H9 (cell line): ENCODE results near the gene ASTN2. TPM values are rescaled to one million over a fixed set of nuclear protein-coding genes. Genes with fewer than 3 reads are reported as not detected.

Source experiments
- DNase-seq: peaks from one replicate; pipeline ENCODE4 v3.0.0-alpha.2; 2017
- H2AFZ ChIP-seq: one replicate; pipeline ENCODE4 v1.6.1; 2013; ENCODE audit warnings: mild to moderate bottlenecking, low read length, control low read depth, moderate library complexity
- H2AK5ac ChIP-seq: 2 replicates; pipeline ENCODE4 v1.6.1; 2013; ENCODE audit warnings: low read length, control low read depth, mixed read lengths; ENCODE audit not compliant: insufficient read length
- H2BK120ac ChIP-seq: one replicate; pipeline ENCODE4 v1.6.1; 2013; ENCODE audit warnings: low read depth, mild to moderate bottlenecking, low read length, control low read depth, inconsistent platforms; ENCODE audit not compliant: poor library complexity, severe bottlenecking
- H2BK12ac ChIP-seq: 2 replicates; pipeline ENCODE4 v1.6.1; 2013; ENCODE audit warnings: low read length, control low read depth, mixed read lengths, low read depth; ENCODE audit not compliant: insufficient read length
- H2BK15ac ChIP-seq: 2 replicates; pipeline ENCODE4 v1.6.1; 2013; ENCODE audit warnings: low read depth, low read length, control low read depth
- H2BK20ac ChIP-seq: one replicate; pipeline ENCODE4 v1.6.1; 2013; ENCODE audit warnings: low read depth, mild to moderate bottlenecking, low read length, control low read depth, inconsistent platforms; ENCODE audit not compliant: poor library complexity, severe bottlenecking
- H2BK5ac ChIP-seq: 2 replicates; pipeline ENCODE4 v1.6.1; 2013; ENCODE audit warnings: low read length, control low read depth, mixed read lengths; ENCODE audit not compliant: insufficient read length
- H3K14ac ChIP-seq: 2 replicates; pipeline ENCODE4 v1.6.1; 2013; ENCODE audit warnings: low read length, control low read depth; ENCODE audit not compliant: insufficient read depth
- H3K18ac ChIP-seq: 2 replicates; pipeline ENCODE4 v1.6.1; 2013; ENCODE audit warnings: low read depth, mild to moderate bottlenecking, mixed read lengths, low read length, control low read depth; ENCODE audit not compliant: insufficient read length
- H3K23ac ChIP-seq: 2 replicates; pipeline ENCODE4 v1.6.1; 2013; ENCODE audit warnings: low read length, control low read depth, mixed read lengths, low read depth; ENCODE audit not compliant: insufficient read length
- H3K23me2 ChIP-seq: 2 replicates; pipeline ENCODE4 v1.6.1; 2013; ENCODE audit warnings: low read depth, mild to moderate bottlenecking, mixed read lengths, low read length, control low read depth; ENCODE audit not compliant: insufficient read length, poor library complexity, severe bottlenecking
- H3K27ac ChIP-seq: 2 replicates; pipeline ENCODE4 v1.5.1; 2013; ENCODE audit warnings: low read length, control low read depth, mixed read lengths, low read depth; ENCODE audit not compliant: insufficient read length
- H3K27me3 ChIP-seq: 2 replicates; pipeline ENCODE4 v1.6.1; 2013; ENCODE audit warnings: low read length, control low read depth, inconsistent platforms; ENCODE audit not compliant: insufficient read depth
- H3K4ac ChIP-seq: 2 replicates; pipeline ENCODE4 v1.6.1; 2013; ENCODE audit warnings: low read depth, mild to moderate bottlenecking, control low read depth, inconsistent platforms, low read length, moderate library complexity
- H3K4me1 ChIP-seq: 2 replicates; pipeline ENCODE4 v1.6.1; 2013; ENCODE audit warnings: low read length, control low read depth, inconsistent platforms; ENCODE audit not compliant: insufficient read depth
- H3K4me2 ChIP-seq: 2 replicates; pipeline ENCODE4 v1.6.1; 2013; ENCODE audit warnings: low read length, control low read depth, mixed read lengths; ENCODE audit not compliant: insufficient read length, insufficient read depth
- H3K56ac ChIP-seq: 2 replicates; pipeline ENCODE4 v1.6.1; 2013; ENCODE audit warnings: low read depth, mild to moderate bottlenecking, mixed read lengths, low read length, control low read depth; ENCODE audit not compliant: insufficient read length
- H3K79me1 ChIP-seq: 2 replicates; pipeline ENCODE4 v1.6.1; 2013; ENCODE audit warnings: low read depth, mild to moderate bottlenecking, moderate library complexity, low read length, control low read depth, inconsistent platforms; ENCODE audit not compliant: insufficient read depth, poor library complexity, severe bottlenecking
- H3K79me2 ChIP-seq: 2 replicates; pipeline ENCODE4 v1.6.1; 2013; ENCODE audit warnings: low read length, control low read depth, inconsistent platforms; ENCODE audit not compliant: insufficient read depth
- H3K9ac ChIP-seq: 2 replicates; pipeline ENCODE4 v1.6.1; 2013; ENCODE audit warnings: low read length, control low read depth, mixed read lengths; ENCODE audit not compliant: insufficient read length; ENCODE audit errors: extremely low read depth
- H3K9me3 ChIP-seq: one replicate; pipeline ENCODE4 v1.6.1; 2013; ENCODE audit warnings: low read depth, low read length, inconsistent platforms; ENCODE audit not compliant: control insufficient read depth
- H3T11ph ChIP-seq: one replicate; pipeline ENCODE4 v1.6.1; 2013; ENCODE audit warnings: mild to moderate bottlenecking, low read length, control low read depth, inconsistent platforms
- H4K20me1 ChIP-seq: one replicate; pipeline ENCODE4 v1.6.1; 2013; ENCODE audit not compliant: control insufficient read depth, insufficient read length, insufficient read depth
- H4K5ac ChIP-seq: 2 replicates; pipeline ENCODE4 v1.6.1; 2013; ENCODE audit warnings: low read depth, mild to moderate bottlenecking, mixed read lengths, low read length, control low read depth; ENCODE audit not compliant: insufficient read length
- H4K8ac ChIP-seq: replicated peaks from 2 replicates; pipeline ENCODE4 v1.6.1; 2013; ENCODE audit warnings: low read length, control low read depth, mixed read lengths, low read depth; ENCODE audit not compliant: insufficient read length
- H4K91ac ChIP-seq: 2 replicates; pipeline ENCODE4 v1.6.1; 2013; ENCODE audit warnings: low read depth, mild to moderate bottlenecking, moderate library complexity, mixed read lengths, low read length, control low read depth; ENCODE audit not compliant: insufficient read length
- H3K27ac Mint-ChIP-seq, 3 experiments: 2 replicates in 2 of 3; 3 replicates in 1 of 3; pipeline ENCODE4 v1.8.0; 2020 to 2021; ENCODE audit warnings: mixed read lengths in 3 of 3, mild to moderate bottlenecking in 1 of 3, moderate library complexity in 1 of 3
- H3K27me3 Mint-ChIP-seq: 2 replicates; pipeline ENCODE4 v1.8.0; 2021; ENCODE audit warnings: low read depth, mild to moderate bottlenecking, moderate library complexity, mixed read lengths
- H3K36me3 Mint-ChIP-seq, 3 experiments: 2 replicates in 2 of 3; 3 replicates in 1 of 3; pipeline ENCODE4 v1.8.0; 2020 to 2021; ENCODE audit warnings: low read depth in 3 of 3, mixed read lengths in 3 of 3; ENCODE audit not compliant: insufficient read depth in 1 of 3
- H3K4me1 Mint-ChIP-seq, 2 experiments: 2 replicates each; pipeline ENCODE4 v1.8.0; 2020; ENCODE audit warnings: mixed read lengths in 2 of 2
- H3K4me3 Mint-ChIP-seq, 2 experiments: 2 replicates in 1 of 2; 3 replicates in 1 of 2; pipeline ENCODE4 v1.8.0; 2020 to 2021; ENCODE audit warnings: mild to moderate bottlenecking in 2 of 2, mixed read lengths in 2 of 2, moderate library complexity in 1 of 2
- H3K9me3 Mint-ChIP-seq, 2 experiments: 2 replicates in 1 of 2; 3 replicates in 1 of 2; pipeline ENCODE4 v1.8.0; 2020; ENCODE audit warnings: mild to moderate bottlenecking in 2 of 2, mixed read lengths in 2 of 2, moderate library complexity in 1 of 2
- CTCF ChIP-seq: fragments of 200-600 bp; sonication (generic); conservative IDR thresholded peaks from 3 replicates; pipeline ENCODE4 v1.8.0; 2021; ENCODE audit warnings: antibody characterized with exemption, mild to moderate bottlenecking
- WGBS: extraction: QIAGEN DNeasy Blood & Tissue Kit; methylation state at CpG from one replicate; pipeline ENCODE4 v1.1.7; 2013; ENCODE audit warnings: missing lambda C conversion rate, low lambda C conversion rate, mixed read lengths; ENCODE audit not compliant: insufficient read length; ENCODE audit errors: extremely low coverage; 5-methylcytosine and 5-hydroxymethylcytosine counted together
- total RNA-seq: library from RNA; stranded (reverse); gene quantifications from 2 replicates; pipeline ENCODE4 v1.2.1, GENCODE V29; 2021

The ASTN2 gene
- total RNA-seq, 1 experiment from 2014 or later, result 9.7 TPM

- no peaks in the 10 kb centered on the region for H3K23me2 ChIP-seq
- no CpG with 5 or more reads among the region's 4 CpGs for WGBS
These were observed 330.6 kb downstream of the ASTN2 start for GRCh38 chr9:117084221-117084620.

More at GRCh38 chr9:117084221-117084620, 330.6 kb downstream of the ASTN2 start:
- no peak overlapping the region for H3K56ac ChIP-seq
- H2BK12ac ChIP-seq, result no peak overlapping the region
- H2BK15ac ChIP-seq, result no peak overlapping the region
- H3K4ac ChIP-seq, result no peak overlapping the region
- H3T11ph ChIP-seq, result no peak overlapping the region
- no peak overlapping the region for H4K91ac ChIP-seq
- Mint-ChIP-seq H3K4me3 (no peak overlapping the region), H3K27me3 (peaks cover 4% of the 10 kb centered on the region; the same call in 1 of the 2 replicates), H3K9me3 (no peaks in the 10 kb centered on the region), H3K36me3 (no peaks in the 10 kb centered on the region; a peak in 1 of 7 replicates), H3K27ac (no peak overlapping the region), H3K4me1 (peaks cover 41 to 43% of the 10 kb centered on the region in 2 experiments)
- no peak for DNase-seq
- H3K23ac ChIP-seq, result no peak overlapping the region
- peaks cover 9% of the 10 kb centered on the region; the same call in 1 of the 2 replicates for H3K4me1 ChIP-seq
- no peak overlapping the region for H3K4me2 ChIP-seq
- H4K20me1 ChIP-seq, result no peaks in the 10 kb centered on the region
- H3K79me1 ChIP-seq, result no peaks in the 10 kb centered on the region
- no peak overlapping the region for H3K27ac ChIP-seq
- no peak overlapping the region for H2BK20ac ChIP-seq
- TF ChIP-seq CTCF, result no peak
- H3K27me3 ChIP-seq, result no peaks in the 10 kb centered on the region
- no peak overlapping the region for H2BK5ac ChIP-seq
- H3K9ac ChIP-seq, result no peak overlapping the region
- no peaks in the 10 kb centered on the region for H3K9me3 ChIP-seq
- no peak overlapping the region for H4K5ac ChIP-seq
- no peak overlapping the region for H4K8ac ChIP-seq
- H2AFZ ChIP-seq, result no peak overlapping the region
- H3K14ac ChIP-seq, result no peak overlapping the region
- no peak overlapping the region for H3K18ac ChIP-seq
- no peak overlapping the region for H2AK5ac ChIP-seq
- H3K79me2 ChIP-seq, result no peaks in the 10 kb centered on the region
- H2BK120ac ChIP-seq, result no peak overlapping the region
